GM19395 (cell line): ENCODE measurements around the gene IQSEC1.

ENCODE experiments used
- ATAC-seq: cut with Tn5 transposase; IDR thresholded peaks from one replicate; pipeline ENCODE4 v1.9.1; 2021; ENCODE audit warnings: mild to moderate bottlenecking, moderate library complexity; ENCODE audit not compliant: unreplicated experiment

IQSEC1 gene

GRCh38 chr3:12990781-12991480 lies 82.3 kb downstream of the IQSEC1 start:
- no peak for ATAC-seq

GRCh38 chr3:12990306-12990705 lies 82.9 kb downstream of the IQSEC1 start:
- ATAC-seq: no peak

- no peak for ATAC-seq
These were observed 84.3 kb downstream of the IQSEC1 start for GRCh38 chr3:12988728-12989454.

GRCh38 chr3:12987602-12988001 lies 85.6 kb downstream of the IQSEC1 start:
- no peak for ATAC-seq

GRCh38 chr3:12986986-12987385 lies 86.2 kb downstream of the IQSEC1 start:
- ATAC-seq: no peak

GRCh38 chr3:12986521-12986920 lies 86.7 kb downstream of the IQSEC1 start:
- ATAC-seq: no peak

GRCh38 chr3:12986031-12986430 lies 87.2 kb downstream of the IQSEC1 start:
- no peak for ATAC-seq

- no peak for ATAC-seq
These were observed 88.1 kb downstream of the IQSEC1 start for GRCh38 chr3:12985148-12985547.

- no peak for ATAC-seq
These were observed 89.0 kb downstream of the IQSEC1 start for GRCh38 chr3:12984023-12984823.

- ATAC-seq: peak; percentile 15
These were observed 89.9 kb downstream of the IQSEC1 start for GRCh38 chr3:12983319-12983718.

GRCh38 chr3:12982619-12983101 lies 90.6 kb downstream of the IQSEC1 start:
- peak; percentile 69 for ATAC-seq

GRCh38 chr3:12981306-12982275 lies 91.6 kb downstream of the IQSEC1 start:
- ATAC-seq: no peak

GRCh38 chr3:12980596-12981290 lies 92.5 kb downstream of the IQSEC1 start:
- no peak for ATAC-seq

- ATAC-seq: no peak
These were observed 93.2 kb downstream of the IQSEC1 start for GRCh38 chr3:12979947-12980487.

- no peak for ATAC-seq
These were observed 93.9 kb downstream of the IQSEC1 start for GRCh38 chr3:12979151-12979946.

- ATAC-seq: no peak
These were observed 94.5 kb downstream of the IQSEC1 start for GRCh38 chr3:12978682-12979081.

- ATAC-seq: no peak
These were observed 96.0 kb downstream of the IQSEC1 start for GRCh38 chr3:12977117-12977808.
